Tibial nerve (tissue), 4 donors: ENCODE results near the gene CPXM2. TPM values are rescaled to one million over a fixed set of nuclear protein-coding genes. Genes with fewer than 3 reads are reported as not detected.

ENCODE experiments used
- DNase-seq, 2 donors: peaks; one replicate each; pipeline ENCODE4 v3.0.0-alpha.2; 2019; ENCODE audit warnings: low spot score in 2 of 2
- H3K27ac ChIP-seq, 4 donors: fragments of 200-600 bp; sonication (generic) in 3 of 4; one replicate each; pipeline ENCODE4 v1.5.1; 2017 to 2019; ENCODE audit warnings: mild to moderate bottlenecking in 1 of 4
- H3K27me3 ChIP-seq, 2 donors: fragments of 200-600 bp; sonication (generic) in 1 of 2; one replicate each; pipeline versions ENCODE4 v1.5.1 to v1.6.0; 2017 to 2019
- H3K36me3 ChIP-seq, 3 donors: fragments of 200-600 bp; sonication (generic); one replicate each; pipeline ENCODE4 v1.5.1; 2018 to 2019
- H3K4me1 ChIP-seq, 4 donors: fragments of 200-600 bp; sonication (generic) in 3 of 4; one replicate each; pipeline ENCODE4 v1.5.1; 2017 to 2019
- H3K4me3 ChIP-seq, 4 donors: fragments of 200-600 bp; sonication (generic) in 3 of 4; one replicate each; pipeline ENCODE4 v1.5.1; 2017 to 2019; ENCODE audit warnings: mild to moderate bottlenecking in 1 of 4, moderate library complexity in 1 of 4
- H3K9me3 ChIP-seq, 4 donors: fragments of 200-600 bp; sonication (generic) in 3 of 4; one replicate each; pipeline ENCODE4 v1.5.1; 2017 to 2019
- CTCF ChIP-seq, 5 experiments: fragments of 200-600 bp in 3 of 5; fragments of 450-650 bp in 2 of 5; sonication (generic) in 3 of 5; IDR thresholded peaks; one replicate each; pipeline ENCODE4 v1.5.1; 2016 to 2019; ENCODE audit warnings: antibody characterized with exemption in 5 of 5, mild to moderate bottlenecking in 3 of 5, moderate library complexity in 2 of 5
- EP300 ChIP-seq, 2 donors: sonication (generic); formaldehyde crosslinking; IDR thresholded peaks; one replicate each; pipeline ENCODE4 v1.6.1; 2017; ENCODE audit warnings: antibody characterized with exemption in 2 of 2, mild to moderate bottlenecking in 1 of 2
- POLR2A ChIP-seq, 2 donors: fragments of 450-650 bp; IDR thresholded peaks; one replicate each; pipeline ENCODE4 v1.6.1; 2017; ENCODE audit warnings: antibody characterized with exemption in 2 of 2, mild to moderate bottlenecking in 2 of 2, moderate library complexity in 2 of 2
- WGBS, 2 donors: methylation state at CpG; one replicate each; pipeline ENCODE4 v1.1.5; 2018; 5-methylcytosine and 5-hydroxymethylcytosine counted together
- total RNA-seq, 4 donors: library from RNA; depleted of rRNA; stranded (reverse); fragments of >200 nt; gene quantifications; one replicate each; pipeline ENCODE4 v1.1.0, GENCODE V29; 2016

Gene CPXM2
- total RNA-seq, 4 donors from 2014 or later = 26.8 to 74.3 (median 37.8) TPM

- TF ChIP-seq POLR2A (IDR thresholded peaks at IDR 0.05) = no peak
- TF ChIP-seq CTCF (IDR thresholded peaks at IDR 0.05) = no peak
- TF ChIP-seq EP300 (IDR thresholded peaks at IDR 0.05) = no peak
- Histone ChIP-seq H3K27ac (no peak overlapping the region), H3K36me3 (no peaks in the 10 kb centered on the region), H3K4me1 (peaks cover 0 to 14% (median 0%) of the 10 kb centered on the region in 4 donors), H3K9me3 (no peaks in the 10 kb centered on the region), H3K27me3 (no peaks in the 10 kb centered on the region), H3K4me3 (no peak overlapping the region)
- no peak for DNase-seq
- WGBS, 2 donors = 67 to 73% methylated on average over 3 of the region's 3 CpGs
Measured at GRCh38 chr10:123804716-123805115, 86.9 kb downstream of the CPXM2 start.

- Histone ChIP-seq H3K27me3 (no peaks in the 10 kb centered on the region), H3K4me1 (no peaks in the 10 kb centered on the region), H3K27ac (peak overlapping the region in 1 of 4 donors; percentile 22), H3K9me3 (no peaks in the 10 kb centered on the region), H3K4me3 (no peak overlapping the region), H3K36me3 (peaks cover 0 to 3% (median 0%) of the 10 kb centered on the region in 3 donors)
- WGBS, 2 donors = 76 to 81% methylated on average over 7 of the region's 7 CpGs
- no peak for DNase-seq
- TF ChIP-seq EP300 (IDR thresholded peaks at IDR 0.05) (no peak), POLR2A (IDR thresholded peaks at IDR 0.05) (no peak), CTCF (IDR thresholded peaks at IDR 0.05) (no peak)
Measured at GRCh38 chr10:123800821-123801220, 90.8 kb downstream of the CPXM2 start.

GRCh38 chr10:123800289-123800688 is 91.3 kb downstream of the CPXM2 start:
- DNase-seq = no peak
- Histone ChIP-seq H3K4me1 (no peaks in the 10 kb centered on the region), H3K9me3 (no peaks in the 10 kb centered on the region), H3K4me3 (no peak overlapping the region), H3K27me3 (no peaks in the 10 kb centered on the region), H3K27ac (peak overlapping the region in 2 of 4 donors; percentile 22 to 43), H3K36me3 (peaks cover 0 to 3% (median 0%) of the 10 kb centered on the region in 3 donors)
- TF ChIP-seq EP300 (IDR thresholded peaks at IDR 0.05) (peak in 1 of 2 donors; percentile 11), CTCF (IDR thresholded peaks at IDR 0.05) (no peak)
- WGBS, 2 donors = 16 to 22% methylated on average over 9 of the region's 9 CpGs

- H3K4me1 ChIP-seq = no peaks in the 10 kb centered on the region
- peaks cover 0 to 3% (median 0%) of the 10 kb centered on the region in 3 donors for H3K36me3 ChIP-seq
- H3K9me3 ChIP-seq = no peaks in the 10 kb centered on the region
- DNase-seq = no peak
- TF ChIP-seq POLR2A (IDR thresholded peaks at IDR 0.05) (no peak), EP300 (IDR thresholded peaks at IDR 0.05) (no peak), CTCF (IDR thresholded peaks at IDR 0.05) (no peak)
- no peak overlapping the region for H3K4me3 ChIP-seq
- no peaks in the 10 kb centered on the region for H3K27me3 ChIP-seq
- no peak overlapping the region for H3K27ac ChIP-seq
- WGBS, 2 donors = 63 to 80% methylated on average over 1 of the region's 1 CpG
Measured at GRCh38 chr10:123798856-123799255, 92.8 kb downstream of the CPXM2 start.

GRCh38 chr10:123797813-123798212 is 93.8 kb downstream of the CPXM2 start:
- Histone ChIP-seq H3K4me1 (no peaks in the 10 kb centered on the region), H3K4me3 (no peak overlapping the region), H3K9me3 (no peaks in the 10 kb centered on the region), H3K27me3 (no peaks in the 10 kb centered on the region), H3K36me3 (peaks cover 0 to 3% (median 0%) of the 10 kb centered on the region in 3 donors), H3K27ac (no peak overlapping the region)
- 77 to 78% methylated on average over 3 of the region's 3 CpGs for WGBS, 2 donors
- no peak for TF ChIP-seq CTCF (IDR thresholded peaks at IDR 0.05)
- TF ChIP-seq EP300 (IDR thresholded peaks at IDR 0.05) = no peak
- no peak for TF ChIP-seq POLR2A (IDR thresholded peaks at IDR 0.05)
- DNase-seq = no peak
